H1 (cell line): ENCODE measurements around the gene DENND1A. TPM values are rescaled to one million over a fixed set of nuclear protein-coding genes. Genes with fewer than 3 reads are reported as not detected.

ENCODE experiments used
- CTCF ChIA-PET: fragments of 300-600 bp; sonication (Branson Sonifier 250); formaldehyde crosslinking; loops from one replicate; lab custom pipeline; 2021; ENCODE audit not compliant: partially characterized antibody; lab: Charles Lee
- POLR2A ChIA-PET: fragments of 300-600 bp; sonication (Branson Sonifier 250); formaldehyde crosslinking; loops from one replicate; lab custom pipeline; 2021; ENCODE audit warnings: inconsistent platforms; ENCODE audit not compliant: partially characterized antibody; lab: Charles Lee
- DNase-seq, 2 experiments: peaks; one replicate each; pipeline versions ENCODE4 v3.0.0 to v3.0.0-alpha.2; 2010 to 2022; ENCODE audit warnings: low spot score in 2 of 2, low read depth in 1 of 2, mixed read lengths in 1 of 2
- FAIRE-seq: peaks from 2 replicates; lab custom pipeline; 2011; peaks lifted over from hg19 to GRCh38; lab: Jason Lieb, UNC
- H2AFZ ChIP-seq: 2 replicates; pipeline ENCODE4 v1.8.1; 2012; ENCODE audit warnings: low read length, inconsistent platforms
- H2AK5ac ChIP-seq: 2 replicates; pipeline ENCODE4 v1.6.1; 2013; ENCODE audit warnings: low read depth, low read length
- H2BK120ac ChIP-seq: replicated peaks from 2 replicates; pipeline ENCODE3; 2013; ENCODE audit warnings: low read depth, low read length, inconsistent platforms
- H2BK12ac ChIP-seq: 2 replicates; pipeline ENCODE4 v1.6.1; 2013; ENCODE audit warnings: low read depth, low read length
- H2BK15ac ChIP-seq: 2 replicates; pipeline ENCODE4 v1.6.1; 2013; ENCODE audit warnings: low read length
- H2BK20ac ChIP-seq: 2 replicates; pipeline ENCODE4 v1.6.1; 2013; ENCODE audit warnings: low read length
- H2BK5ac ChIP-seq: 2 replicates; pipeline ENCODE4 v1.6.1; 2013; ENCODE audit warnings: low read depth, low read length
- H3K14ac ChIP-seq: 2 replicates; pipeline ENCODE4 v1.6.1; 2013; ENCODE audit warnings: inconsistent platforms; ENCODE audit not compliant: insufficient read length
- H3K18ac ChIP-seq: 2 replicates; pipeline ENCODE4 v1.6.1; 2013; ENCODE audit warnings: low read length; ENCODE audit errors: extremely low read depth
- H3K23ac ChIP-seq: 2 replicates; pipeline ENCODE4 v1.6.1; 2013; ENCODE audit warnings: inconsistent platforms; ENCODE audit not compliant: insufficient read length
- H3K23me2 ChIP-seq: 2 replicates; pipeline ENCODE4 v1.6.1; 2013; ENCODE audit warnings: low read depth, low read length
- H3K27ac ChIP-seq: 2 replicates; pipeline ENCODE4 v1.6.1; 2011; ENCODE audit warnings: low read depth, low read length, inconsistent platforms
- H3K27me3 ChIP-seq, 4 experiments: replicated peaks in 1 of 4; 1 replicate in 1 of 4; 2 replicates in 3 of 4; pipeline versions ENCODE4 v1.6.1 to v1.8.1; 2011 to 2013; ENCODE audit warnings: low read length in 3 of 4, mild to moderate bottlenecking in 3 of 4, inconsistent platforms in 2 of 4, mixed read lengths in 2 of 4, moderate library complexity in 1 of 4; ENCODE audit not compliant: control insufficient read depth in 3 of 4, insufficient read depth in 3 of 4; ENCODE audit errors: extremely low read depth in 1 of 4
- H3K36me3 ChIP-seq, 4 experiments: 2 replicates each; pipeline versions ENCODE4 v1.6.1 to v1.8.1; 2011 to 2013; ENCODE audit warnings: mild to moderate bottlenecking in 4 of 4, low read length in 3 of 4, moderate library complexity in 2 of 4, control low read depth in 1 of 4, inconsistent platforms in 1 of 4; ENCODE audit not compliant: insufficient read depth in 4 of 4, control insufficient read depth in 2 of 4
- H3K4ac ChIP-seq: replicated peaks from 2 replicates; pipeline ENCODE3; 2013; ENCODE audit warnings: low read length, low read depth, mixed read lengths, inconsistent platforms; ENCODE audit not compliant: insufficient read length
- H3K4me1 ChIP-seq, 4 experiments: replicated peaks in 1 of 4; 1 replicate in 1 of 4; 2 replicates in 3 of 4; pipeline versions ENCODE4 v1.6.1 to v1.8.1; 2011 to 2013; ENCODE audit warnings: low read length in 3 of 4, inconsistent platforms in 2 of 4, mixed read lengths in 1 of 4; ENCODE audit not compliant: insufficient read depth in 4 of 4, control insufficient read depth in 3 of 4
- H3K4me2 ChIP-seq, 2 experiments: 2 replicates each; pipeline versions ENCODE4 v1.6.1 to v1.8.1; 2011 to 2013; ENCODE audit warnings: low read depth in 2 of 2, low read length in 2 of 2, control low read depth in 1 of 2, inconsistent platforms in 1 of 2, mild to moderate bottlenecking in 1 of 2; ENCODE audit not compliant: insufficient read depth in 1 of 2
- H3K4me3 ChIP-seq, 4 experiments: fragments of 200-600, 300-600 bp in 1 of 4; sonication (generic), shearing (Covaris generic), sonication (Bioruptor Twin) in 1 of 4; 2 replicates each; pipeline versions ENCODE4 v1.5.1 to v1.8.1; 2011 to 2016; ENCODE audit warnings: low read length in 4 of 4, low read depth in 3 of 4, control low read depth in 2 of 4, inconsistent platforms in 2 of 4, mild to moderate bottlenecking in 2 of 4, mixed read lengths in 1 of 4, moderate library complexity in 1 of 4; ENCODE audit not compliant: insufficient read depth in 2 of 4; ENCODE audit errors: extremely low read depth in 1 of 4
- H3K56ac ChIP-seq: replicated peaks from 2 replicates; pipeline ENCODE3; 2013; ENCODE audit warnings: low read depth, mild to moderate bottlenecking, mixed read lengths, low read length, inconsistent platforms; ENCODE audit not compliant: insufficient read length
- H3K79me1 ChIP-seq: 2 replicates; pipeline ENCODE4 v1.6.1; 2013; ENCODE audit warnings: low read depth, low read length, control low read depth
- H3K79me2 ChIP-seq, 2 experiments: 2 replicates each; pipeline versions ENCODE4 v1.6.1 to v1.8.1; 2012 to 2013; ENCODE audit warnings: low read length in 2 of 2, mild to moderate bottlenecking in 2 of 2, inconsistent platforms in 1 of 2; ENCODE audit not compliant: insufficient read depth in 2 of 2, control insufficient read depth in 1 of 2
- H3K9ac ChIP-seq, 4 experiments: replicated peaks in 1 of 4; 1 replicate in 1 of 4; 2 replicates in 3 of 4; pipeline versions ENCODE4 v1.6.1 to v1.8.1; 2011 to 2013; ENCODE audit warnings: low read depth in 3 of 4, low read length in 3 of 4, control low read depth in 2 of 4, mild to moderate bottlenecking in 2 of 4, moderate library complexity in 2 of 4, inconsistent platforms in 1 of 4; ENCODE audit errors: extremely low read depth in 1 of 4
- H3K9me3 ChIP-seq, 2 experiments: 2 replicates each; pipeline versions ENCODE4 v1.6.1 to v1.8.1; 2012 to 2013; ENCODE audit warnings: mild to moderate bottlenecking in 2 of 2, moderate library complexity in 2 of 2, control low read depth in 1 of 2, inconsistent platforms in 1 of 2, low read depth in 1 of 2, low read length in 1 of 2, mixed read lengths in 1 of 2; ENCODE audit not compliant: insufficient read depth in 2 of 2
- H4K20me1 ChIP-seq, 2 experiments: replicated peaks in 1 of 2; 2 replicates each; pipeline versions ENCODE3 to v1.8.1; 2011 to 2013; ENCODE audit warnings: inconsistent platforms in 2 of 2, low read length in 2 of 2, mild to moderate bottlenecking in 1 of 2; ENCODE audit not compliant: insufficient read depth in 2 of 2, control insufficient read depth in 1 of 2
- H4K5ac ChIP-seq: 2 replicates; pipeline ENCODE4 v1.6.1; 2013; ENCODE audit warnings: low read length, low read depth, mixed read lengths, inconsistent platforms; ENCODE audit not compliant: insufficient read length
- H4K8ac ChIP-seq: 2 replicates; pipeline ENCODE4 v1.8.0; 2013; ENCODE audit warnings: mild to moderate bottlenecking, moderate library complexity, low read length, inconsistent platforms; ENCODE audit not compliant: insufficient read depth; ENCODE audit errors: extremely low read depth
- H4K91ac ChIP-seq: replicated peaks from 2 replicates; pipeline ENCODE3; 2013; ENCODE audit warnings: low read length, mixed read lengths, inconsistent platforms; ENCODE audit not compliant: insufficient read length
- CEBPB ChIP-seq: IDR thresholded peaks from 2 replicates; pipeline ENCODE4 v1.6.1; 2012; ENCODE audit warnings: low read depth, low read length
- HDAC2 ChIP-seq, 2 experiments: fragments of 300-600 bp in 1 of 2; sonication (generic) in 1 of 2; IDR thresholded peaks; 2 replicates each; pipeline ENCODE4 v1.6.1; 2011 to 2012; ENCODE audit warnings: low read depth in 2 of 2, low read length in 2 of 2, mild to moderate bottlenecking in 2 of 2, moderate library complexity in 2 of 2, borderline replicate concordance in 1 of 2, inconsistent platforms in 1 of 2
- MAFK ChIP-seq: IDR thresholded peaks from 2 replicates; pipeline ENCODE4 v1.6.1; 2012; ENCODE audit warnings: low read depth, mild to moderate bottlenecking, improper control_type of control experiment, low read length
- POLR2AphosphoS5 ChIP-seq: IDR thresholded peaks from 2 replicates; pipeline ENCODE4 v1.6.1; 2011; ENCODE audit warnings: low read depth, low read length
- SAP30 ChIP-seq: fragments of 300-600 bp; sonication (generic); IDR thresholded peaks from 2 replicates; pipeline ENCODE4 v1.7.1; 2012; ENCODE audit warnings: low read length, moderate library complexity, mild to moderate bottlenecking, inconsistent platforms; ENCODE audit not compliant: insufficient read depth, insufficient replicate concordance
- SIRT6 ChIP-seq: IDR thresholded peaks from one replicate; pipeline ENCODE4 v1.7.1; 2012; ENCODE audit warnings: low read length, inconsistent platforms
- SIX5 ChIP-seq: IDR thresholded peaks from 2 replicates; pipeline ENCODE4 v1.6.1; 2011; ENCODE audit warnings: mild to moderate bottlenecking, low read depth, low read length
- SP2 ChIP-seq: IDR thresholded peaks from 2 replicates; pipeline ENCODE4 v1.6.1; 2012; ENCODE audit warnings: mild to moderate bottlenecking, low read length, inconsistent platforms
- TAF1 ChIP-seq: IDR thresholded peaks from 2 replicates; pipeline ENCODE4 v1.6.1; 2011; ENCODE audit warnings: mild to moderate bottlenecking, low read depth, low read length
- ZNF274 ChIP-seq: IDR thresholded peaks from 2 replicates; pipeline ENCODE4 v1.7.0; 2012; ENCODE audit warnings: low read length, borderline replicate concordance; ENCODE audit errors: extremely low read depth
- WGBS, 2 experiments: shearing (Covaris generic) in 1 of 2; methylation state at CpG; one replicate each; pipeline versions ENCODE4 v1.1.6 to v1.1.7; 2013 to 2015; ENCODE audit warnings: low lambda C conversion rate in 2 of 2, mixed read lengths in 2 of 2, inconsistent platforms in 1 of 2, low coverage in 1 of 2, missing lambda C conversion rate in 1 of 2; ENCODE audit not compliant: insufficient replicate concordance in 2 of 2, insufficient coverage in 1 of 2, insufficient read length in 1 of 2; ENCODE audit errors: extremely low coverage in 1 of 2, missing lambda C conversion rate in 1 of 2; 5-methylcytosine and 5-hydroxymethylcytosine counted together
- polyA plus RNA-seq, 7 experiments: library from polyadenylated mRNA; depleted of rRNA in 3 of 7; stranded (reverse) in 5 of 7; unstranded in 2 of 7; fragments of >200 nt in 5 of 7; fragments of 200-250 nt in 2 of 7; gene quantifications; 1 replicate in 5 of 7; 2 replicates in 1 of 7; 4 replicates in 1 of 7; pipeline versions ENCODE4 v1.2.1 to v1.2.3, GENCODE V29; 2011 to 2013; ENCODE audit warnings: missing spikeins in 2 of 7, mixed read lengths in 2 of 7
- total RNA-seq: library from RNA; stranded (reverse); fragmentation: NEBNext Ultra II Directional; extraction: Animal tissue kit (Norgen Biotek cat#: 25700); gene quantifications from 2 replicates; pipeline ENCODE4 v1.2.1, GENCODE V29; 2021

The DENND1A gene
- total and polyA plus RNA-seq, 2 of the 8 experiments (the other 6 are each of a cell fraction or from before 2014, with no cell fraction given) = 24.1 to 26.4 TPM

DNA sequence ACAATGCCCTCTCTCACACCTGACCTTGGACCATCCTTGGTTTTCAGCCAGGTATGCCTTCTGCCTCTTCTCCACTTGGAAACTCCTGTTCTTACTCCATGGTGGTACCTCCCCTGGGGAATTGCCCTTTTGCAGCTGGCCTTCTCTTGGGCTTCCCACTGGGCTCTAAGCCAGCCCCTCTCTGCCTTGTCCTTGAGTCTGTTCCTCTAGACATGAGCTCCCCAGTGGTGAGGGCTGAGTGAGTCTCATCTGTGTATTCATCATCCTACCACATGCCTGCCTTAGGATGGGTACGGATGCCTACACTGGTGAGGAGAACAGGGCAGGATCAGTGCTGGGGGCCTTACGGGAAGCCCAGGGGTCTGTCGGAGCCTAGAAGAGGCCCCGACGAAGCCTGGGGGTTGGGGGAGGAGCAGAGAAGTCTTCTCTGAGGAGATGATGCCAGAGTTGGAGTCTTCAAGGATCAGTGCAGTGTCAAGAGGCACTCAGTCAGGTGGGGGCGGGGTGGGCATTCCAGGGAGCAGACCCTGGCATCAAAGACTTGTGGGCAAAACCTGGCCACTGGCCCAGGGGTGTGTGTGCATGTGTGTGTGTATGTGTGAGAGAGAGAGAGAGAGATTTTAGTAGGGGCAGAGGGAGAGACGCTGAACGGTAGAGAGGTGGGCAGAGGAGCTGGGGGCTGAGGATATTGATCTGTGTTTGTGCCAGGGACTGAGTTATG lies 579.2 kb downstream of the DENND1A start:
- Histone ChIP-seq H3K23me2 (peaks cover 13% of the 10 kb centered on the region), H4K8ac (no peak overlapping the region), H2BK15ac (no peak overlapping the region; the same call in 1 of the 2 replicates), H3K9me3 (no peaks in the 10 kb centered on the region), H2AK5ac (no peak overlapping the region), H2BK5ac (no peak overlapping the region), H3K4ac (peak overlapping the region; percentile 65), H3K4me1 (peaks cover 0 to 15% (median 2%) of the 10 kb centered on the region in 4 experiments; a peak in 5 of 7 replicates), H4K91ac (no peak overlapping the region), H2AFZ (no peak overlapping the region), H3K4me3 (no peak overlapping the region), H2BK120ac (no peak overlapping the region), H3K36me3 (no peaks in the 10 kb centered on the region), H3K14ac (no peak overlapping the region), H3K56ac (no peak overlapping the region), H3K27ac (no peak overlapping the region), H3K18ac (no peak overlapping the region), H4K5ac (no peak overlapping the region), H3K27me3 (no peaks in the 10 kb centered on the region; a peak in 2 of 7 replicates), H3K9ac (no peak overlapping the region), H3K79me1 (no peaks in the 10 kb centered on the region), H3K79me2 (no peaks in the 10 kb centered on the region), H3K23ac (no peak overlapping the region), H3K4me2 (no peak overlapping the region), H2BK12ac (0 out of 2 replicates have a peak overlapping the region, but pooled peaks have one; percentile 77), H4K20me1 (peaks cover 0 to 10% of the 10 kb centered on the region in 2 experiments), H2BK20ac (0 out of 2 replicates have a peak overlapping the region, but pooled peaks have one; percentile 69)
- no peak for FAIRE-seq
- CTCF ChIA-PET = interaction anchor here (0.6 to 22.0 kb wide), 45 partner anchors 9 to 1218 kb away, joined by 3 to 668 read pairs (median 5); no protein-coding TSS in a partner anchor
- no peak for DNase-seq
- 90% methylated on average over 6 of the region's 8 CpGs; no CpG with 5 or more reads in 1 of the 2 experiments for WGBS, 2 experiments
- TF ChIP-seq MAFK (no peak), CEBPB (no peak), POLR2AphosphoS5 (no peak), SAP30 (no peak), SIX5 (no peak), HDAC2 (IDR thresholded peaks at IDR 0.05; ENCODE audit: borderline replicate concordance in 1 of 2, low read depth in 2 of 2, low read length in 2 of 2) (no peak), SIRT6 (no peak), TAF1 (no peak), ZNF274 (no peak), SP2 (no peak)
- POLR2A ChIA-PET = interaction anchor here (1.4 kb wide), 1 partner anchor 239 kb away, joined by 3 read pairs; no protein-coding TSS in a partner anchor
